HG03095 (cell line): ENCODE data around the gene FGF12.
"Not testable (repeated sequence)": the region's sequence is repeated elsewhere in the genome, so short reads cannot be mapped to it uniquely, and the experiment has no call there.

Experiments
- ATAC-seq: cut with Tn5 transposase; IDR thresholded peaks from one replicate; pipeline ENCODE4 v1.9.1; 2021; ENCODE audit warnings: moderate library complexity; ENCODE audit not compliant: unreplicated experiment

The FGF12 gene

GRCh38 chr3:192727032-192727847 lies at the start of gene FGF12:
FGF12 (minus strand) TSS chr3:192727541.
- ATAC-seq: no peak

- not testable (repeated sequence) for ATAC-seq
Observed at GRCh38 chr3:192774341-192774740, 47.0 kb upstream of the FGF12 start.

- no peak for ATAC-seq
Observed at GRCh38 chr3:192772240-192772894, 45.0 kb upstream of the FGF12 start.

DNA sequence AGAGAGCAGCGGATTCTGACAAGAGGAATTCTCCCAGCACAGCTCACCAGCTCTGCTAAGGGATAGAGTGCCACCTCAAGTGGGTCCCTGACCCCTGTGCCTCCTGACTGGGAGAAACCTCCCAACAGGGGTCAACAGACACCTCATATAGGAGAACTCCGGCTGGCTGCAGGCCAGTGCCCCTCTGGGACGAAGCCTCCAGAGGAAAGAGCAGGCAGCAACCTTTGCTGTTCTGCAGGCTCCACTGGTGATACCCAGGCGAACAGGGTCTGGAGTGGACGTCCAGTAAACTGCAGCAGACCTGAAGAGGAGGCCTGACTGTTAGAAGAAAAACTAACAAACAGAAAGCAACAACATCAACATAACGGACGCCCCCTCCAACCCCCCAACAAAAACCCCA lies 31.3 kb upstream of the FGF12 start:
- no peak for ATAC-seq

DNA sequence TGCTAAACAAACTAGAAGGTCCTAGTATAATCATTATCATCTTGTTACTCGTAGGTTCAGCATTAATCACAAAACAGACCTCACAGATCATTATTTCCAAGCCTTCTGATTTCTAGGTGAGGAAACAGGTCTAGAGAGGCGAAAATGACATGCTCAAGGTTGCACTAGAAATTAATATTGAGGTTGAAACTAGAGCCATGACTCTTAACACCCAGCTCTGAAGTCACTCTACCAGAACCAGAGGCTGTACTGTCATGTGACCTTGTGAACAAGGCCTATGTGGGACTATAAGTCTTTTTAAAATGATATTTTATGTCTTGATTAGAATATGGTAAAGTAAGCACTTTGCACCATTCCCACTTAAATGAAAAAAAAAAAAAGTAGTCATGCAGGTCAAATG lies 23.8 kb upstream of the FGF12 start:
- no peak for ATAC-seq

DNA sequence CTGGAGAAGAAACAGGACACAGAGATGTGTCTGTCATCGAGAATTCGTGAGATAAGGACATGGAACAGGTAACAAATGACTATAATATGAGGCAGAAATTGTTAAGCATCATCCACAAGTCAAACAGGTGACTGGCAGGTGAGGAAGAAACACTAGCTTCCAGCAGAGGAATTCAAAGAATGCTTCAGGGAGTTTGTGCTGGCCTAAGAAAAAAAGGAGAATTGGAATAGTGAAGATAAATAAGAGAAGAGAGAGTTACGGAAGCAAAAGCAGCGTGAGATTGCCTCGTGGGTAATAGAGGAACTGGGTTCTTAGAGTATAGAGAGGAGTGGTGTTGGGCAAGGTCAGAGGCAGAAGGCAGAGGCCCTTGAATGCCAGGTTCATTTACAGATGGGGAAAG lies 22.9 kb upstream of the FGF12 start:
- no peak for ATAC-seq

DNA sequence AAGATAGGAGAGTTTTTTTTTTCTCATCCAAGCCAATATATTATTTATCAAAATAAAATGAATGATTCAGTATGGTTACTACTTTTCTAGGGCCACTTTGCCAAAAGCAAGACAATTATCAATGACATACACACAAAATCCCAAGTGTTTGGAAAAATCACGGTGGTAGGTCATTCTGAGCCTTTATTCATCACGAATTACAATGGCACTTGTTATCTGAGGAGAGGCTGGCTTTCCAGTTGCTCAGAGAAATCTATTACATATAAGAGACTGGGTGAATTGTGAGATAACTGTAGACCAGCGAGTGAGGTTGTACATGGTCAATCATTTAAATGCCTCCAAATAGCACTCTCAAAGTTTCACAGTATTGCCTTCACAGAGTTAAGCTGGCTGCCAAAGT lies 20.4 kb upstream of the FGF12 start:
- ATAC-seq: no peak

- ATAC-seq: no peak
Observed at GRCh38 chr3:192747145-192747544, 19.8 kb upstream of the FGF12 start.

DNA sequence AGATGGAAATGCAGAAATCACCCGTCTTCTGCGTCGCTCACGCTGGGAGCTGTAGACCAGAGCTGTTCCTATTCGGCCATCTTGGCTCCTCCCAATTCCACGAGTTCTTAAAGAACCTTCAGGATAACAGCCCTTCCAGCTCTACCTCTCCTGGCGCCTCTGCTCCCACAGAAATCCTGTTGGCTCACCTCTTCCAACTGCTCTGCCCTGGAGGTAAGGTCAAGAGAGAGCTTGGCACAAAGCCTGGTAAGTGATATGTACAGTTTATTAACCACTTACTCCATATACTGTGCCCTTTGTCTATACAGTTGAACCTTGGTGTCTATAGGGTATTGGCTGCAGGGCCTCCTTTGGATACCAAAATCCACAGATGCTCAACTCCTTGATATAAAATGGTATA lies 17.8 kb upstream of the FGF12 start:
- ATAC-seq: no peak

- not testable (repeated sequence) for ATAC-seq
Observed at GRCh38 chr3:192744604-192745003, 17.3 kb upstream of the FGF12 start.

DNA sequence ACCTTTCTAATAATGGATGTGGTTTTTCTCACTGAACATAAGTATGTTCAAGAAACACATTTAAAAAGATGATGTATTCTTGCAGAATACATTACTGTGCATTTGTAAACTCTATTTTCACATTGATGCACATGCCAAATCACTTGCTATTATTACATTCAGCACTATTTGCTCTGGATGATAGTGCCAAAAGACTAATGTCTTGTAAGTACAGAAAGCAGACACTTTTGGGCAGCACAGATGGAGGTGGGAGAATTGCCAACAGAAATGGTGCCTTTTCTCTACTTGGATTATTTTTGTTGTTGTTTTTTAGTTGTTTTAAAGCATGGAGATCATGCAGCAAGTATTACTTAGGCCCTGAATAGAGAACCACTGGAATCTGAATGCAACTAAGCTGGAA lies 10.2 kb upstream of the FGF12 start:
- ATAC-seq: no peak

GRCh38 chr3:192731233-192731632 lies 3.9 kb upstream of the FGF12 start:
- ATAC-seq: no peak

DNA sequence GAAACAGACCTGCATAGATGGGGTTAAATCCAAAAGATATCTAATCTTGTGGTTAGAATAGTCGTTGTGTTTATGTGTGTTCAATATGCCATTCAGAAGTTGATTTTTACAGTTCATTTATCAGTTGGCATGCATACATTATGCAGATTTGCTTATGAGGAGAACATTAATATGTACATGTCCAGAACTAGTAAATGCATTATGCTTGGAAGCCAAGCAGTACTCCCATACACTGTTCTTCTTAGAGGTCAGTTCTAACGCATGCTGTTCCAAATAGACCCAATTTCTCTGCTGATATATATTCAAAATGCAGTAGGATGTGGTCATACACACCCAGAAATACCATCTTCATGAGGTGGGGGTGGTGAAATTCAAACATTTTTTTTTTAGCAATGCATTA lies 956 bp downstream of the FGF12 start:
- no peak for ATAC-seq

DNA sequence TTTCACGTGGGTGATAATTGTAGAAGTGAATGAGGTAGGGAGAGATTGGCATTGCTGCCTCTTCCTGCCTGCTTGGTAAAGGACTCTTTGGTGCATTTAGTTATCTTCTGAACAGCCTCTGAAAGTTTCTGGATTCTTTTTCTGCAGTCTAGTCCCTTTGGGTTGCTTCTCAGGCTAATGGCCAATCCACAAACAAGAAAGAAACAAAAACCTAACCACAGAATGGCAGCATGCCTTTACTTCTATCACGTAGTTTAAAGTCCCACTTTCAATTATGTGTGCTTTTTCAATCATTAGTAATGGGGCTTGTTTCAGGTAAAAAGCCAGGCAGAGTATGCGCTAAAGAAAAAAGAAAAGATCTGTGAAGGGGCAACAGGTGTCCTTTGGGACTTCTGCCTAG lies 7.4 kb downstream of the FGF12 start:
- ATAC-seq: no peak

DNA sequence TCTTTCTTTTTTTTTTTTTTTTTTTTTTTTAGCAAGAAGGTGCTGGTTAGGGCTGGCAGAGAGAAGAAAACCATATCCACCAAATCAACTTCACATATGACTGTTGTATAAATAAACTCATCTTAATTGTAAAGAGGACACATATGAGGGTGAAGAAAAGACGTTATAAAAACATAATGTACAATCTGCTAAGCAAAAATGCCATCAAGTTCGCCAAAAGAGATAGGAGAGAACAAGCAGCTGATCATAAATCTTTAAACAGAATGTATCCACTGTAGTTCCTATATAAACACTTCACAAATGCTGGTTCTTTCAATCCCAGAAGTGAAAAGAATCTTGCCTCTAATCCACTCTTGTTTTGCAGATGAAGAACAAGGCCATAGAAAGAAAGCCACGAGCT lies 9.2 kb downstream of the FGF12 start:
- no peak for ATAC-seq

DNA sequence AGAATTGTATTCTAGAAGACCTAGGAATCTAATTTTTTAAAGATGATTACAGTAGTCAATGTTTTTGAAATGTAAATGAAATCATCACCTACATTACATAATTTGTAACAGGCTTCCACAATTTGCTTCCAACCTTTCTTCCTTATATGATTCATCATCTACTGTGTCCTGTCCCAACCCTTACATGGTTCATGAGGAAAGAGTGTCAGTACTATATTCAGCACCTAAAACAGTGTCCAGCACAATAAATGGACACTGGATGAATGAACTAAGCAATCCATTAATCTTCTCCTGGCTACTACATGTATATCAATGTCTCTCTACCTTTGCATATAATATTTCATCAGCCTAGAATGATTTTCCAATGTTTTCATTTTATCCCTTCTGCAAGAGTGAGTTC lies 12.2 kb downstream of the FGF12 start:
- no peak for ATAC-seq

GRCh38 chr3:192711126-192711525 lies 16.2 kb downstream of the FGF12 start:
- ATAC-seq: not testable (repeated sequence)

- ATAC-seq: no peak
Observed at GRCh38 chr3:192710366-192710765, 17.0 kb downstream of the FGF12 start.

- no peak for ATAC-seq
Observed at GRCh38 chr3:192706272-192706671, 21.1 kb downstream of the FGF12 start.

GRCh38 chr3:192700885-192701284 lies 26.5 kb downstream of the FGF12 start:
- no peak for ATAC-seq

DNA sequence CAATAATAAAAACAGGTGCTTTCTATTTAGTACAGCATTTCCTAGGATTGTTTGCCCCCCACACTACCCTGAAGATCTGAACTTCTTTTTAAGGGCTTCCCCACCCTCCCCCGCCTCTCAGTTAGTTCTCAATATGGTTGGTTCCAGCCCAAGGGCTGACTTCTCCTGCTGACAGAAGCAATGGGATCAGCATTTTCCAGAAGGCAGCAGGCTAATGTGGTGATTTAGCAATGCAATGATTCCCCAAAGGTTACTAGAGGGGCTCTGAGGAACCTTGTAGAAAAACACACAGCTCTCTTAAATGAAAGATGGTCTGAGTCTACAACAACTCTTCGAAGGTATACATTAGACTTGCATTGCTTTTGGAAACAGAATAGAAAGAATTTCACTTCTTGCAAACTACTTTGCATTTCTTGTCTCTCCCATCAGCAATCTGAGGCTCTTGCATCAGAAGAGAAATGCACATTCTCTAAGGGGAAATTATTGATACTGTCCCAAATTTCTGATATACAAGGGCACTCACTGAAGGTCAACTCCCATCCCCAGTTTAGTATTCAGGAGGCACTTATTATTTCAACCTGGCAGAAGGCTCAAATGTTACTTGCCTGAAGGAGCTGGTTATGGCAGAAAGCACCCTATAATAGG lies 30.3 kb downstream of the FGF12 start:
- no peak for ATAC-seq
